Measurements from ENCODE around the gene STPG1. TPM values are rescaled to one million over a fixed set of nuclear protein-coding genes. Genes with fewer than 3 reads are reported as not detected.

Gene STPG1
- total RNA-seq, 2 experiments from 2014 or later: 7.4 to 8.9 TPM

GRCh38 chr1:24362982-24363614 is 50.5 kb downstream of the STPG1 start:
- Mint-ChIP-seq H3K27ac (no peak overlapping the region), H3K36me3 (ENCODE audit: low read depth) (peaks cover 3% of the 10 kb centered on the region), H3K4me1 (ENCODE audit: low read depth) (peaks cover 12% of the 10 kb centered on the region), H3K4me3 (no peak overlapping the region), H3K9me3 (no peaks in the 10 kb centered on the region), H3K27me3 (ENCODE audit: low read depth) (no peaks in the 10 kb centered on the region)
- intact Hi-C loops (cut with micrococcal nuclease): no loop called here
- DNase-seq: no peak
- CTCF ChIA-PET: interaction anchor here (1.1 kb wide), 1 partner anchor 21 kb away, joined by 3 read pairs; no protein-coding TSS in a partner anchor

- H3K36me3 Mint-ChIP-seq (ENCODE audit: low read depth): peaks cover 1% of the 10 kb centered on the region
- DNase-seq: no peak
- H3K4me1 Mint-ChIP-seq (ENCODE audit: low read depth): peaks cover 12% of the 10 kb centered on the region
- intact Hi-C loops (cut with micrococcal nuclease): no loop called here
- no peaks in the 10 kb centered on the region for H3K9me3 Mint-ChIP-seq
- CTCF ChIA-PET: interaction anchor here (1.1 kb wide), 1 partner anchor 22 kb away, joined by 3 read pairs; no protein-coding TSS in a partner anchor
- no peaks in the 10 kb centered on the region for H3K27me3 Mint-ChIP-seq (ENCODE audit: low read depth)
- no peak overlapping the region for H3K27ac Mint-ChIP-seq
- H3K4me3 Mint-ChIP-seq: no peak overlapping the region
Observed at GRCh38 chr1:24362396-24362795, 51.2 kb downstream of the STPG1 start.

GRCh38 chr1:24361811-24362210 is 51.8 kb downstream of the STPG1 start:
- Mint-ChIP-seq H3K4me1 (ENCODE audit: low read depth) (peaks cover 12% of the 10 kb centered on the region), H3K27ac (no peak overlapping the region), H3K9me3 (no peaks in the 10 kb centered on the region), H3K27me3 (ENCODE audit: low read depth) (no peaks in the 10 kb centered on the region), H3K4me3 (no peak overlapping the region), H3K36me3 (ENCODE audit: low read depth) (peaks cover 1% of the 10 kb centered on the region)
- CTCF ChIA-PET: interaction anchor here (1.1 kb wide), 1 partner anchor 22 kb away, joined by 3 read pairs; no protein-coding TSS in a partner anchor
- no peak for DNase-seq
- intact Hi-C loops (cut with micrococcal nuclease): no loop called here

GRCh38 chr1:24360681-24361080 is 52.9 kb downstream of the STPG1 start:
- Mint-ChIP-seq H3K27me3 (ENCODE audit: low read depth) (no peaks in the 10 kb centered on the region), H3K4me3 (no peak overlapping the region), H3K27ac (no peak overlapping the region), H3K9me3 (no peaks in the 10 kb centered on the region), H3K4me1 (ENCODE audit: low read depth) (peaks cover 10% of the 10 kb centered on the region), H3K36me3 (ENCODE audit: low read depth) (no peaks in the 10 kb centered on the region)
- CTCF ChIA-PET: no interaction called here
- no peak for DNase-seq
- intact Hi-C loops (cut with micrococcal nuclease): no loop called here

GRCh38 chr1:24357038-24357437 is 56.5 kb downstream of the STPG1 start:
- intact Hi-C loops (cut with micrococcal nuclease): no loop called here

GRCh38 chr1:24355466-24355865 is 58.1 kb downstream of the STPG1 start:
- Mint-ChIP-seq H3K27me3 (ENCODE audit: low read depth) (no peaks in the 10 kb centered on the region), H3K4me1 (ENCODE audit: low read depth) (peaks cover 27% of the 10 kb centered on the region), H3K4me3 (no peak overlapping the region), H3K27ac (no peak overlapping the region), H3K36me3 (ENCODE audit: low read depth) (no peaks in the 10 kb centered on the region), H3K9me3 (no peaks in the 10 kb centered on the region)
- CTCF ChIA-PET: no interaction called here
- intact Hi-C loops (cut with micrococcal nuclease): no loop called here
- DNase-seq: no peak

More at GRCh38 chr1:24357038-24357437, 56.5 kb downstream of the STPG1 start:
- H3K4me3 Mint-ChIP-seq: no peak overlapping the region
- no peaks in the 10 kb centered on the region for H3K27me3 Mint-ChIP-seq (ENCODE audit: low read depth)
- CTCF ChIA-PET: interaction anchor here (0.7 to 1.2 kb wide), 3 partner anchors 10 to 155 kb away, joined by 3 read pairs; partner anchors contain the start of gene GRHL3
- DNase-seq: no peak
- no peaks in the 10 kb centered on the region for H3K9me3 Mint-ChIP-seq
- H3K4me1 Mint-ChIP-seq (ENCODE audit: low read depth): peaks cover 12% of the 10 kb centered on the region
- H3K36me3 Mint-ChIP-seq (ENCODE audit: low read depth): no peaks in the 10 kb centered on the region
- no peak overlapping the region for H3K27ac Mint-ChIP-seq

- H3K27ac Mint-ChIP-seq: no peak overlapping the region
- CTCF ChIA-PET: no interaction called here
- peaks cover 40% of the 10 kb centered on the region for H3K4me1 Mint-ChIP-seq (ENCODE audit: low read depth)
- H3K27me3 Mint-ChIP-seq (ENCODE audit: low read depth): no peaks in the 10 kb centered on the region
- intact Hi-C loops (cut with micrococcal nuclease): no loop called here
- DNase-seq: no peak
- H3K9me3 Mint-ChIP-seq: no peaks in the 10 kb centered on the region
- no peak overlapping the region for H3K4me3 Mint-ChIP-seq
- H3K36me3 Mint-ChIP-seq (ENCODE audit: low read depth): no peaks in the 10 kb centered on the region
Observed at GRCh38 chr1:24353292-24353891, 60.2 kb downstream of the STPG1 start.

GRCh38 chr1:24351918-24352627 is 61.5 kb downstream of the STPG1 start:
- CTCF ChIA-PET: interaction anchor here (0.9 to 1.4 kb wide), 4 partner anchors 11 to 153 kb away, joined by 3 to 7 read pairs (median 4); no protein-coding TSS in a partner anchor
- H3K4me3 Mint-ChIP-seq: no peak overlapping the region
- no peaks in the 10 kb centered on the region for H3K36me3 Mint-ChIP-seq (ENCODE audit: low read depth)
- no peaks in the 10 kb centered on the region for H3K9me3 Mint-ChIP-seq
- intact Hi-C loops (cut with micrococcal nuclease): loop anchor here (1.0 to 2.0 kb wide), 3 partner anchors 13 to 39 kb away; no protein-coding TSS in a partner anchor
- peak; percentile 94 for DNase-seq
- peaks cover 40% of the 10 kb centered on the region for H3K4me1 Mint-ChIP-seq (ENCODE audit: low read depth)
- peak overlapping the region; percentile 70 for H3K27ac Mint-ChIP-seq
- H3K27me3 Mint-ChIP-seq (ENCODE audit: low read depth): no peaks in the 10 kb centered on the region

- H3K27ac Mint-ChIP-seq: peak overlapping the region; percentile 34
- H3K9me3 Mint-ChIP-seq: no peaks in the 10 kb centered on the region
- DNase-seq: peak; percentile 38
- CTCF ChIA-PET: interaction anchor here (0.9 to 1.4 kb wide), 4 partner anchors 10 to 152 kb away, joined by 3 to 7 read pairs (median 4); no protein-coding TSS in a partner anchor
- no peaks in the 10 kb centered on the region for H3K36me3 Mint-ChIP-seq (ENCODE audit: low read depth)
- H3K27me3 Mint-ChIP-seq (ENCODE audit: low read depth): no peaks in the 10 kb centered on the region
- intact Hi-C loops (cut with micrococcal nuclease): loop anchor here (2.0 kb wide), 1 partner anchor 40 kb away; no protein-coding TSS in a partner anchor
- no peak overlapping the region for H3K4me3 Mint-ChIP-seq
- peaks cover 40% of the 10 kb centered on the region for H3K4me1 Mint-ChIP-seq (ENCODE audit: low read depth)
Observed at GRCh38 chr1:24351247-24351646, 62.3 kb downstream of the STPG1 start.

GRCh38 chr1:24349891-24350290 is 63.7 kb downstream of the STPG1 start:
- peak; percentile 63 for DNase-seq
- no peaks in the 10 kb centered on the region for H3K9me3 Mint-ChIP-seq
- intact Hi-C loops (cut with micrococcal nuclease): loop anchor here (1.0 to 2.0 kb wide), 3 partner anchors 34 to 73 kb away; no protein-coding TSS in a partner anchor
- peak overlapping the region; percentile 73 for H3K27ac Mint-ChIP-seq
- no peak overlapping the region for H3K4me3 Mint-ChIP-seq
- H3K36me3 Mint-ChIP-seq (ENCODE audit: low read depth): no peaks in the 10 kb centered on the region
- H3K4me1 Mint-ChIP-seq (ENCODE audit: low read depth): peaks cover 40% of the 10 kb centered on the region
- H3K27me3 Mint-ChIP-seq (ENCODE audit: low read depth): no peaks in the 10 kb centered on the region
- CTCF ChIA-PET: no interaction called here

- CTCF ChIA-PET: interaction anchor here (1.0 to 1.2 kb wide), 2 partner anchors 36 to 146 kb away, joined by 3 read pairs; no protein-coding TSS in a partner anchor
Observed at GRCh38 chr1:24348196-24348595, 65.4 kb downstream of the STPG1 start.

More at GRCh38 chr1:24348196-24348595, 65.4 kb downstream of the STPG1 start:
- H3K9me3 Mint-ChIP-seq: no peaks in the 10 kb centered on the region
- DNase-seq: no peak
- peaks cover 39% of the 10 kb centered on the region for H3K4me1 Mint-ChIP-seq (ENCODE audit: low read depth)
- no peaks in the 10 kb centered on the region for H3K27me3 Mint-ChIP-seq (ENCODE audit: low read depth)
- intact Hi-C loops (cut with micrococcal nuclease): no loop called here
- no peak overlapping the region for H3K27ac Mint-ChIP-seq
- no peaks in the 10 kb centered on the region for H3K36me3 Mint-ChIP-seq (ENCODE audit: low read depth)
- no peak overlapping the region for H3K4me3 Mint-ChIP-seq

All from activated naive CD4-positive, alpha-beta T cell treated with anti-CD3 and anti-CD28 coated beads for 36 hours (primary cell).